Ammon's horn (tissue), 1 donor: ENCODE measurements around the gene BCAR3.

ENCODE experiments used
- DNase-seq: peaks from one replicate; pipeline ENCODE4 v3.0.0-alpha.2; 2016; ENCODE audit warnings: low spot score

The BCAR3 gene

GRCh38 chr1:93636712-93637111 lies 44.9 kb downstream of the BCAR3 start:
- DNase-seq: no peak

GRCh38 chr1:93635614-93636543 lies 45.8 kb downstream of the BCAR3 start:
- DNase-seq: peak; percentile 87

- no peak for DNase-seq
Observed at GRCh38 chr1:93633313-93633712, 48.3 kb downstream of the BCAR3 start.

- DNase-seq: no peak
Observed at GRCh38 chr1:93631626-93632365, 49.8 kb downstream of the BCAR3 start.

- no peak for DNase-seq
Observed at GRCh38 chr1:93630168-93630567, 51.5 kb downstream of the BCAR3 start.

- DNase-seq: peak; percentile 84
Observed at GRCh38 chr1:93629101-93630059, 52.3 kb downstream of the BCAR3 start.

- no peak for DNase-seq
Observed at GRCh38 chr1:93628681-93629080, 53.0 kb downstream of the BCAR3 start.

- no peak for DNase-seq
Observed at GRCh38 chr1:93625582-93626327, 55.9 kb downstream of the BCAR3 start.

GRCh38 chr1:93623875-93624274 lies 57.8 kb downstream of the BCAR3 start:
- DNase-seq: no peak

GRCh38 chr1:93623436-93623835 lies 58.2 kb downstream of the BCAR3 start:
- DNase-seq: no peak

GRCh38 chr1:93621246-93621645 lies 60.4 kb downstream of the BCAR3 start:
- no peak for DNase-seq

- no peak for DNase-seq
Observed at GRCh38 chr1:93620841-93621210, 60.8 kb downstream of the BCAR3 start.

- no peak for DNase-seq
Observed at GRCh38 chr1:93620172-93620840, 61.3 kb downstream of the BCAR3 start.

GRCh38 chr1:93619507-93620171 lies 62.0 kb downstream of the BCAR3 start:
- DNase-seq: no peak

- DNase-seq: no peak
Observed at GRCh38 chr1:93617670-93618499, 63.8 kb downstream of the BCAR3 start.

- DNase-seq: peak; percentile 83
Observed at GRCh38 chr1:93616996-93617669, 64.5 kb downstream of the BCAR3 start.

GRCh38 chr1:93616221-93616995 lies 65.2 kb downstream of the BCAR3 start:
- DNase-seq: no peak
